SKM-1 (cell line): Measurements from ENCODE around the gene TOR2A.

ENCODE experiments used
- DNase-seq: peaks from one replicate; lab custom pipeline; 2025; ENCODE audit not compliant: unreplicated experiment; lab: John Stamatoyannopoulos, UW

The TOR2A gene

DNA sequence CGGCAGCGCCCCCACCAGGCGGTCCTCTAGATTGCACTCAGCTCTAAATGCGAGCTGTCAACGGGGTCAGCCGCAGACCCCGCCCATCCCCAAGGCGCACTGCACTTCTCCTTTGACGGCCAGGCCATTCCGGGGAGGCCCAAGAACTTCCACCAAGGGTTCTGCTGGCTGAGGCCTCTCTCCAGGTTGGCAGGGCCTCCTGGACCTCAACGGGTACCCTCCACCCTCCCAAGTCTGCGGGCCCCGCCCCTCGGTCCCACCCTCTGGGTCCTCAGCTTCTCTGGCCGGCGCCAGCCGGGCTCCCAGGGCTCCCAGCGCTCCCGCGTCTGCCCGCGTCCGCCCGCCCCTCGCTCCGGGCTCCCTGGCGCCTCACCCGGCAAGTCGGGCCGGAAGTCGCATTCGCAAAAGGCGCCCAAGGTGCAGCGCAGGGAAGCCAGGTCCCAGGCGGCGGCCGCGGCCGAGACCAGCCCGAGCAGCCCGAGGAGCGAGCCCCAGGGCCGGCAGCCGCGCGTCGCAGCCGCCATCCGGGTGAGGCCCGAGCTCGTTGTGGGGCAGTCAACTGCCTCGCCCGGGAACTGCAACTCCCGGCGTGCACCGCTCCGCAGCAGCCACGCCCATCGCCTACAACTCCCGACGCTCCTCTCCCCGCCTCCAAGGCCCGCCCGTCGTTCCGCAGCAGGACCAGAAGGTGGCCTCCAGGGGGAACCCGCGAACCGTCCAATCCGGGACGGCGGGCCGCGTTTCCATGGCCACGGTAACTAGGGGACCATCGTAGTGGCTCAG lies at the start of gene TOR2A:
TOR2A (minus strand) TSS at position 548 of the 783 bp plus-strand sequence; CDS start at position 524, 24 bp downstream.
- DNase-seq: peak; percentile 97

- DNase-seq: peak; percentile 94
Measured at GRCh38 chr9:127783111-127784008, 48.3 kb upstream of the TOR2A start.

DNA sequence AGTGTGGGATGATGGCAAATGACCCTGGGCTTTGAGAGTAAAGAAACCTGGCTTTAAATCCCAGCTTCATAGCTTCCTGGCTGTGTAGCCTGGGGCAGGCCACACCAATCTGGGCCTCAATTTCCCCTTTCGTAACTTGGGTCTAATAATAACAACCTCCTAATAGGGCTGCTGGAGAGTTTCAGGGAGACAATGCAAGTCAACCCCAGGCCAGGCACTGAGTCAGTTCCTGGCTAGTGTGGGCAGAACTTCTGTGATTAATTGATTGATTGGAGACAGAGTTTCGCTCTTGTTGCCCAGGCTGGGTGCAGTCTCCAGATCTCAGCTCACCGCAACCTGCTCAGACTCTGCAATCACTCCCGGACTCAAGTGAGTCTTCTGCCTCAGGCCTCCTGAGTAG lies 46.7 kb upstream of the TOR2A start:
- DNase-seq: no peak

GRCh38 chr9:127780909-127781308 lies 45.8 kb upstream of the TOR2A start:
- peak; percentile 58 for DNase-seq

GRCh38 chr9:127780126-127780885 lies 45.2 kb upstream of the TOR2A start:
- no peak for DNase-seq

DNA sequence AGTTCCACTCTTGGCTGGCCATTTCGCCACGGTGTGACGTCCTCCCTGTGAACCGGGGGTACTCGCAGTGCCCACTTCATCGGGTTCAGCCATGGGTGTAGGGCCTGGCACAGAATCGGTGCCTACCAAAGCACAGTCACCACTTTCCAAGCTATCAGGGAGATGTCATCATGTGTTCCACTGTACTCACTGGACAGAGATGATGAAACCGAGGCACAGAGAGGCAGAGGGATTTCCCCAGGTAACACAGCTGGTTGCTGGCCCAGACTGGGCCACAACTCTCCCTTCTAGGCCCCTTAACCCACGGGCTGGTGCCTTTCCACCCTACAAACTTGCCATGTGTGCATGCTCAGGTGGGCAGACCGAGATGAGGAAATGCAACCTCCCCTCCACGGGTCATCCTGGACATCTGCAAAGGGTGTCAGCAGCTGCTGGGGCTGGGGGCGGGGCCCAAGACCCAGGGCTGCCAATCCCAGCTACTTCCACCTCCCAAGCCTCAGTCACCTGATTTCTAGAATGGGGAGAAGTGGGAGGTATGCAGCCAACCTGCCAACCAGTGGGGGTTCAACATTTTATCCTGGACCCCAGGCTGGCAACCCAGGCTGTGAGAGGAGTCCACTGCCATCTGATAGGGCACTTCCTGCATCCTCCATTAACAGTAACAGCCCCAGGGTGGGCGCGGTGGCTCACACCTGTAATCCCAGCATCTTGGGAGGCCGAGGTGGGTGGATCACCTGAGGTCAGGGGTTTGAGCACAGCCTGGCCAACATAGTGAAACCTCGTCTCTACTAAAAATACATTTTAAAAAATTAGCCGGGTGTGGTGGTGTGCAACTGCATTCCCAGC lies 44.3 kb upstream of the TOR2A start:
- DNase-seq: peak; percentile 65

DNA sequence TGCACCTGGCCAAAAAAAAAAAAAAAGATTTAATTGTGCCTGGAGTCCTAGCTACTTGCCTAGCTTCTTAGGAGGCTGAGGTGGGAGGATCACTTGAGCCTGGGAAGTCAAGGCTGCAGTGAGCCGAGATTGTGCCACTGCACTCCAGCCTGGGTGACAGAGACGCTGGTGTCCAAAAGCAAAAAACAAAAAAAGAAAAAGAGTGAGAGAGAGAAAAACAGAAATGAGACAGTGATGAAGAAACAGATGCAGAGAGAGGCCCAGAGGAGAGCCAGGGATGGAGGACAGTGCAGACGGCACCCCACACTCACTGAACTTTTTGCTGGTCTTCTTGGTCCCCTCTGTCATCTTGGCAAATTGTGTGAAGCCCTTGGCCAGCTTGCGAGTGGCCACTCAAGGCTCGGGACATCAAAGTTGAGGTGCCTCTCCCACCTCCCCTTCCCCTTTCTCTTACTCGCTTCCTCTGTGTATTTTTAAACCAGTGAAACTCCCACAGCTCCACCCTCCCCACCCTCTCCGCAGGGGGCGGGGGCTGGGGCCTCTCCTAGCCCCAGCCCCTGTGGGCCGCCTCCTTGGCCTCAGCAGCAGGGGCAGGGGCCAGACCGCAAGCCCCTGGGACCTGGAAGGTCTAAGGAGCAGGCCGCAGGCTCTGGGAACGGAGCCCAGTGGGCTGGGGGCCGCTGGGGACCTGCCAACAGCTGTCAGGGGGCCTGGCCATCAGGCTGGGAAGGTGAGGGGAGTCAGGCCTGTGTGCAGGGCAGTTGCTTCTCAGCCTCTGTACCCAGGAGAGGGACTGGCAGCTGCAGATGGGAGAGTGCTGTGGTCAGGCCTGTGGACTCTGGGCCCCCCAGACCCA lies 43.4 kb upstream of the TOR2A start, which contains the start of gene SH2D3C:
SH2D3C (minus strand) TSS at position 387 of the 856 bp plus-strand sequence; CDS start at position 348, 39 bp downstream.
- DNase-seq: peak; percentile 35

- no peak for DNase-seq
Measured at GRCh38 chr9:127777368-127777980, 42.4 kb upstream of the TOR2A start.

DNA sequence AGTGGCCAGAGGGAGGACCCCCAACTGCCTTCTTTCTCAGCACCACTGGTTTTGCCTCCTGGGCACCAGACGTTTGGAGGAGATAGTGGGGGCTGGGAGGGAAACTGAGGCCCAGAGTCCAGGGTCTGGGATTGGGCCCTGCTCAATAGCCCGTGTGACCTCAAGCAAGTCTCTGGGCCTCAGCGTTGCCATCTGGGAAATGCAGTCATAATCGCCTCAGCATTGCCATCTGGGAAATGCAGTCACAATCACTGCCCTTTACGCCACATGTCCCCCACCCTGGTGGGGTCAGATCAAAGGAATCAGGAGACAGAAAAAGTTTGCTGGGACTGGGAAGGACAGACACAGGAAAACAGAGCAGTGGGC lies 41.8 kb upstream of the TOR2A start:
- no peak for DNase-seq

DNA sequence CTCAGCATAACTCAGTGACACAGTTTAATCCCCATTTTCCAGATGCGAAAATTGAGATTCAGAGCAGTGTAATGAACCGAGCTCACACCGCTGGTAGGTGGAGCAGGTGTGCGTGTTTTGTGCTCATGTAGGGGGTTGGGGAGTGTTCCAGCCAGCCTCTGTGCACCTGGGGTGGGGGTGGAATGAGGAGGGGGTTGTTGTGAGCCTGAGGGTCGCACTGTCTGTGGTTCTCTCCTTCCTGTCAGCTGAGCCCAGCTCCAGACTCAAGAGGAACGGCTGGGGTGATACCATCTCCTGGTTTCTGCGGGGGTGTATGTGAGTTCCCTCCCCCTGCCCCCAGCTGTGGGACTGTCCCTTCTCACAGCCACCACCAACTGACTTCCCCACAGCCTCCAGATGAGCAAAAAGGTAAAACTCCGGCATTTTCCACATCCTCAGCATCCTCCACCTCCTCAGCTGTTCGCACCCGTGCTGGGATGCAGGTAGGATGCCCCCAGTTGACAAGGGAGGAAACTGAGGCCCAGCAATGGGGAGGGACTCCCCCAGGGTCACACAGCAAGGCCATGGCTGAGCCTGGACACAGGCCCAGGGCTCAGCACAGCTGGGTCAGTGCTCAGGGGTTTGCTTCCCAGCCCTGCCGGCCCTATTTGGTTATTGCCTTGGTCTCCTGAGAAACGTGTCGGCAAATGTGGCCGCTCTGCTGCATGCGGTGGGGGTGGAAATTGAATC lies 41.3 kb upstream of the TOR2A start:
- peak; percentile 64 for DNase-seq

DNA sequence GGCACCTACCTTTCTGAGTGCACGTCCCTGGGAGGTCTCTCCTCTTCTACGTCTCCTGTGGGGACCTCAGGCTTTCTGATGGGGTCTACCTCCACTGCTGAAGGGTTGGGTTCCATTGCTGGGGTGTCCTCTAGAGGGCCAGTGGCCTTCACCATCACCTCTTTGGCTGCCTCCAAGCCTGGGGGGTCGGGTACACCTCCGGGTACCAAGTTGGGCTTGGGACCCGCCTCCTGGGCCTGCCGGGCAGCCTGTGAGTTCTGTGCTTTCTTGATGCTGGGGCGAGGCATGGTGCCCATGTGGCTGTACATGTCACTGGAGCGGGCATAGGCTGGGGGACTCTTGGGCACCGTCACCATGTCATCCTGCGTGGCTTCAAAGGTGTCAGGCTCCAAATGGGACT lies 38.9 kb upstream of the TOR2A start:
- no peak for DNase-seq

- DNase-seq: no peak
Measured at GRCh38 chr9:127773272-127773671, 38.2 kb upstream of the TOR2A start.

DNA sequence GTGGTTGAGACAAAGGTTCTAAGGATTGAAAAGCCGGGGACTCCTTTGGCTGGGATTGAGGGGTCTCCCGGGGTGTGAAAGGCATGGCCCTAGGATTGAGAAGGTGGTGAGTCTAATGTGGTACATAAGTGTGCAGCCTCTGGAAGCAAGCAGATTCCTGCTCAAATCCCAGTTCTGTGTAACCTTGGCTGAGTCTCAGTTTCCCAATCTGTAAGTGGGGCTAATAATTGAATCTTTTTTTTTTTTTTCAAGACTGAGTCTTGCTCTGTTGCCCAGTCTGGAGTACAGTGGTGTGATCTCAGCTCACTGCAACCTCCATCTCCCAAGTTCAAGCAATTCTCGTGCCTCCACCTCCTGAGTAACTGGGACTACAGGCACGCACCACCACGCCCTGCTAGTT lies 37.5 kb upstream of the TOR2A start:
- DNase-seq: no peak

DNA sequence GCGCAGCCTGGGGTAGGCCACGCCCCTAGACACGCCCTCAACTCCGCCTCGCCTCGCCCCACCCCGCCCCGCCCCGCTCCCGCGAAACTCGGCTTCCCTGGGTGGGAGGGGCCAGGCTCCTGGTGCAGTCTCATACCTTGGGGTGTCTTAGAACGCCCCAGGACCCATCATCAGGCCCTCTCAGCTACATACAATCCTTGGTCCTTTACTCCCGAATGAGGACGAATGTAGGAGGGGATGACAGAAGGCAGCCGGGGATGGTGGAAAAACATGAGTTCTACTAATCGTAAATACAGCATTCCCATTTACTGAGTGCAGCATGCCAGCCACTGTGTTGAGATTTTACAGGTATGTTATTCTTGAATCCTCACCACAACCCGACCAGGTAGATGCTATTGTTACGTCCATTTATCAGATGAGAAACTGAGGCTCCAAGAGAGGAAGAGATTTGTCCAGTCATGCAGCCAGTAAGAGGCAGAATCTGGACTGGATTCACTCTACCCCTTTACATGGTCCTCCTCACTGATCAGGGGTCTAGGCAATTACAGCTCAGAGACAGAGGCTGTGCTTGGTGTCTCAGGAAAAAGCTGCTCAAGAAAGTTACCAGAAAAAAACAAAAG lies 36.6 kb upstream of the TOR2A start:
- no peak for DNase-seq

DNA sequence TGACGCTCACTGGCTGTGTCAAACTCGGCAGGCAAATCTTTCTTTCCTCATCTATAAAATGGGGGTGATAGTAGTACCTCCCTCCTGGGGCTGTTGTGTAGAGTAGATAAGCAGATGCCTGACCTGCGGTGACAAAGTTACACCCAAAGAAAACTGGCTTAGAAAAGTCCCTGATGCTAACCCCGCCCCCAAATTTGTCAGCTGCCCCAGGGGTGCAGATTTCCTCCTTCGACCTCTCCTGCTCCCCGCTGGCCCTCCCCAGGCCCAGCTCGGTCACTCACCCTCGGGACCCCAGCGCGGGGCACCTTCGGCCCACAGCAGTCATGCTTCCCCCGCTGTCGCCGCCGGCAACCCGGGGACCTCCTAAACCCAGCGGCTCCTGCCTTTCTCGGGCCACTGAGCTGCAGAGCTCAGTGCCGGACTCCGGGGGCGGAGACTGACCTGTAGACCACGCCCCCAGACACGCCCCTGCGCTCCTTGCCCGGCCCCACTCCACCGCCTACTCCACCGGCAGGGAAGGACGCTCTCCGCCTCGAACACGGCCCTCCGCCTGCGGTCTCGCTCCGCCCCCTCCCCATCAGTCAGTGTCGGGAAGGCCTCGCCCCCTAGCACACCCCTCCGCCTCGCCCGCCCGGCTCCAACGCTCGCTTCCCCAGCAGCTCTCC lies 35.9 kb upstream of the TOR2A start:
- DNase-seq: peak; percentile 91

- DNase-seq: no peak
Measured at GRCh38 chr9:127770583-127770904, 35.5 kb upstream of the TOR2A start.

DNA sequence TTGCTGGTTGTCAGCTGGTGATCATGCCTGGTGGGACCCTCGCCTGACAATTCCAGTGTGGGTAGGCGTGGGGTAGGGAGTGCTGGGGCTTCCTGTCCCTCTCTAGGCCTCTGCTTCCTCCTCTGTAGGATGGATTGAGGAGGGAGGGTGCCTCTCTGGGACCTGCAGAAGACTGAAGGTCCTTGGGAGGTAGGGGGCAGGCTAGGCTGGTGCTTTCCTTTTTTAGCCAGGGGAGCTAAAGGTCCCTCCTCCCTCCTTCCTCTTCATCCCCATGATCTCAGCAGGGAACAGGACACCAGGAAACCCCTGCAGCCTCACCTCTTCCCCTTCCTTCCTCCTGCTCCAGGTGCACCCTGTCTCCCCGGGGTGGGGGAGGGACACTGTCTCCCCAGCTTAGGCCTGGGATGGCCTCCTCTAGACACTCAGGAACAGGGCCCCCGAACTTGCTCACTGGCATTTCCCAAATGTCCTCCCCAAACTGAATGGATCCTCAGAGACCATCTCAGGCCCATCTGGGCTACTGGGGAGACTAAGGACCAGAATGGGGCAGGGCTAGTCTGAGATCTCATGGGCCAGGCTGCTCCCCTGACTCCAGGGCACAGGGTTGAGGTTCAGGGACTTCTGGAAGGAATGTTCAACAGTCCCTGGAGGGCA lies 35.0 kb upstream of the TOR2A start:
- no peak for DNase-seq
